ENCODE results near the gene CD93. TPM values are rescaled to one million over a fixed set of nuclear protein-coding genes. Genes with fewer than 3 reads are reported as not detected.

Gene CD93
- total RNA-seq, 1 donor from 2014 or later, result not detected

- ChIA-PET POLR2A (no interaction called here), CTCF (no interaction called here)
- H3K27ac Mint-ChIP-seq, result no peak overlapping the region
- H3K4me3 Mint-ChIP-seq, result no peak overlapping the region
- DNase-seq, result no peak
- no peaks in the 10 kb centered on the region for H3K9me3 Mint-ChIP-seq
- intact Hi-C loops (cut with micrococcal nuclease), result no loop called here
- H3K4me1 Mint-ChIP-seq, result no peaks in the 10 kb centered on the region
- H3K36me3 Mint-ChIP-seq (ENCODE audit: low read depth), result no peaks in the 10 kb centered on the region
- peaks cover 23% of the 10 kb centered on the region for H3K27me3 Mint-ChIP-seq
- TF ChIP-seq CTCF (IDR thresholded peaks at IDR 0.05), result no peak
- no peak for ATAC-seq (ENCODE audit: low read depth)
Measured at GRCh38 chr20:23033918-23034317, 52.2 kb downstream of the CD93 start.

GRCh38 chr20:23032750-23033078, 53.4 kb downstream of the CD93 start:
- ChIA-PET POLR2A (no interaction called here), CTCF (no interaction called here)
- Mint-ChIP-seq H3K4me1 (no peaks in the 10 kb centered on the region), H3K9me3 (no peaks in the 10 kb centered on the region), H3K4me3 (no peak overlapping the region), H3K36me3 (ENCODE audit: low read depth) (no peaks in the 10 kb centered on the region), H3K27me3 (peaks cover 23% of the 10 kb centered on the region), H3K27ac (no peak overlapping the region)
- ATAC-seq (ENCODE audit: low read depth) (no peak), DNase-seq (no peak)
- intact Hi-C loops (cut with micrococcal nuclease), result no loop called here
- no peak for TF ChIP-seq CTCF (IDR thresholded peaks at IDR 0.05)

- no peaks in the 10 kb centered on the region for H3K9me3 Mint-ChIP-seq
- CTCF ChIA-PET, result no interaction called here
- peaks cover 21% of the 10 kb centered on the region for H3K27me3 Mint-ChIP-seq
- TF ChIP-seq CTCF (IDR thresholded peaks at IDR 0.05), result no peak
- no peaks in the 10 kb centered on the region for H3K36me3 Mint-ChIP-seq (ENCODE audit: low read depth)
- no peak overlapping the region for H3K4me3 Mint-ChIP-seq
- DNase-seq, result no peak
- no peaks in the 10 kb centered on the region for H3K4me1 Mint-ChIP-seq
- POLR2A ChIA-PET, result no interaction called here
- no peak for ATAC-seq (ENCODE audit: low read depth)
- intact Hi-C loops (cut with micrococcal nuclease), result no loop called here
- no peak overlapping the region for H3K27ac Mint-ChIP-seq
Measured at GRCh38 chr20:23032056-23032749, 53.9 kb downstream of the CD93 start.

- Mint-ChIP-seq H3K27me3 (peaks cover 14% of the 10 kb centered on the region), H3K9me3 (no peaks in the 10 kb centered on the region), H3K36me3 (ENCODE audit: low read depth) (no peaks in the 10 kb centered on the region), H3K27ac (no peak overlapping the region), H3K4me3 (no peak overlapping the region), H3K4me1 (no peaks in the 10 kb centered on the region)
- TF ChIP-seq CTCF (IDR thresholded peaks at IDR 0.05), result no peak
- CTCF ChIA-PET, result no interaction called here
- POLR2A ChIA-PET, result no interaction called here
- no peak for DNase-seq
- intact Hi-C loops (cut with micrococcal nuclease), result no loop called here
- ATAC-seq (ENCODE audit: low read depth), result no peak
Measured at GRCh38 chr20:23031346-23031745, 54.8 kb downstream of the CD93 start.

Other genes with a start within 250 kb of the CD93 start
- not detected in 2 replicates for gene SSTR4, start 51.0 kb downstream of the CD93 start, total RNA-seq
- gene THBD, start 36.7 kb downstream of the CD93 start, total RNA-seq, result not detected in 2 replicates